Mesenchymal stem cell (in vitro differentiated cells and primary cell): ENCODE measurements around the gene UIMC1.

Source experiments
- DNase-seq: peaks from one replicate; pipeline ENCODE4 v3.0.0-alpha.2; 2013
- H2AFZ ChIP-seq: one replicate; pipeline ENCODE4 v1.6.1; 2013; ENCODE audit warnings: low read depth, mild to moderate bottlenecking, control low read depth, inconsistent platforms, low read length, moderate library complexity
- H2AK5ac ChIP-seq: 2 replicates; pipeline ENCODE4 v1.6.1; 2013; ENCODE audit warnings: low read length, moderate library complexity, mild to moderate bottlenecking, inconsistent platforms; ENCODE audit not compliant: severe bottlenecking
- H2BK120ac ChIP-seq: one replicate; pipeline ENCODE4 v1.6.1; 2013; ENCODE audit warnings: low read depth, mild to moderate bottlenecking, inconsistent platforms, low read length, moderate library complexity
- H2BK12ac ChIP-seq, 2 experiments: one replicate each; pipeline ENCODE4 v1.6.1; 2013; ENCODE audit warnings: inconsistent platforms in 2 of 2, low read length in 2 of 2, mild to moderate bottlenecking in 2 of 2, moderate library complexity in 2 of 2, control low read depth in 1 of 2
- H2BK15ac ChIP-seq: one replicate; pipeline ENCODE4 v1.6.1; 2013; ENCODE audit warnings: mild to moderate bottlenecking, low read depth, inconsistent platforms; ENCODE audit not compliant: poor library complexity, severe bottlenecking
- H2BK5ac ChIP-seq: 2 replicates; pipeline ENCODE4 v1.6.1; 2013; ENCODE audit warnings: low read depth, mild to moderate bottlenecking, low read length, control low read depth, inconsistent platforms; ENCODE audit not compliant: poor library complexity, severe bottlenecking
- H3K14ac ChIP-seq, 2 experiments: one replicate each; pipeline ENCODE4 v1.6.1; 2013; ENCODE audit warnings: inconsistent platforms in 2 of 2, low read length in 2 of 2, control low read depth in 1 of 2, mild to moderate bottlenecking in 1 of 2, moderate library complexity in 1 of 2
- H3K18ac ChIP-seq, 2 experiments: one replicate each; pipeline ENCODE4 v1.6.1; 2013; ENCODE audit warnings: inconsistent platforms in 2 of 2, low read length in 2 of 2, control low read depth in 1 of 2, low read depth in 1 of 2, mild to moderate bottlenecking in 1 of 2
- H3K23ac ChIP-seq, 2 experiments: one replicate each; pipeline ENCODE4 v1.6.1; 2013; ENCODE audit warnings: inconsistent platforms in 2 of 2, low read length in 2 of 2, mild to moderate bottlenecking in 2 of 2, moderate library complexity in 2 of 2, control low read depth in 1 of 2
- H3K27ac ChIP-seq: 2 replicates; pipeline ENCODE4 v1.5.1; 2013; ENCODE audit warnings: mild to moderate bottlenecking, moderate library complexity, low read length, control low read depth, inconsistent platforms; ENCODE audit not compliant: poor library complexity, severe bottlenecking
- H3K27me3 ChIP-seq, 2 experiments: 2 replicates each; pipeline versions ENCODE4 v1.6.1 to v1.7.0; 2013; ENCODE audit warnings: low read length in 2 of 2, mild to moderate bottlenecking in 2 of 2, moderate library complexity in 2 of 2, control low read depth in 1 of 2, inconsistent platforms in 1 of 2; ENCODE audit not compliant: control insufficient read depth in 1 of 2, insufficient read depth in 1 of 2
- H3K36me3 ChIP-seq, 2 experiments: 2 replicates each; pipeline versions ENCODE4 v1.6.1 to v1.7.0; 2013; ENCODE audit warnings: low read length in 2 of 2, control low read depth in 1 of 2, inconsistent platforms in 1 of 2, low read depth in 1 of 2, mild to moderate bottlenecking in 1 of 2; ENCODE audit not compliant: insufficient read depth in 2 of 2, control insufficient read depth in 1 of 2
- H3K4ac ChIP-seq, 2 experiments: one replicate each; pipeline ENCODE4 v1.6.1; 2013; ENCODE audit warnings: inconsistent platforms in 2 of 2, low read length in 2 of 2, mild to moderate bottlenecking in 2 of 2, moderate library complexity in 2 of 2, control low read depth in 1 of 2, low read depth in 1 of 2
- H3K4me1 ChIP-seq: 2 replicates; pipeline ENCODE4 v1.6.1; 2013; ENCODE audit warnings: low read depth, low read length, control low read depth; ENCODE audit not compliant: control insufficient read depth, insufficient read depth
- H3K4me2 ChIP-seq: 2 replicates; pipeline ENCODE4 v1.6.1; 2013; ENCODE audit warnings: low read length, mild to moderate bottlenecking, inconsistent platforms; ENCODE audit not compliant: poor library complexity, severe bottlenecking
- H3K4me3 ChIP-seq, 2 experiments: 2 replicates each; pipeline versions ENCODE4 v1.5.1 to v1.7.0; 2013; ENCODE audit warnings: low read length in 2 of 2, mild to moderate bottlenecking in 2 of 2, control low read depth in 1 of 2, low read depth in 1 of 2; ENCODE audit not compliant: insufficient read depth in 1 of 2
- H3K79me1 ChIP-seq: replicated peaks from 2 replicates; pipeline ENCODE4 v1.6.1; 2013; ENCODE audit warnings: mild to moderate bottlenecking, control low read depth, low read length, inconsistent platforms; ENCODE audit not compliant: poor library complexity, severe bottlenecking
- H3K9ac ChIP-seq: 2 replicates; pipeline ENCODE4 v1.7.0; 2013; ENCODE audit warnings: mild to moderate bottlenecking, low read length, moderate library complexity
- H3K9me3 ChIP-seq: 2 replicates; pipeline ENCODE4 v1.7.0; 2013; ENCODE audit warnings: mild to moderate bottlenecking, low read length; ENCODE audit not compliant: control insufficient read depth
- H4K8ac ChIP-seq: one replicate; pipeline ENCODE4 v1.6.1; 2013; ENCODE audit warnings: inconsistent platforms, mild to moderate bottlenecking, low read length, moderate library complexity
- H4K91ac ChIP-seq: one replicate; pipeline ENCODE4 v1.6.1; 2013; ENCODE audit warnings: mild to moderate bottlenecking, low read length, inconsistent platforms
- WGBS: methylation state at CpG from one replicate; pipeline ENCODE4 v1.1.7; 2013; ENCODE audit warnings: mixed read lengths; 5-methylcytosine and 5-hydroxymethylcytosine counted together

The UIMC1 gene

GRCh38 chr5:176899946-176900779 lies 106.4 kb downstream of the UIMC1 start:
- WGBS: 98% methylated on average over 4 of the region's 4 CpGs
- H4K8ac ChIP-seq: no peak overlapping the region
- H4K91ac ChIP-seq: no peak overlapping the region
- no peak overlapping the region for H2BK15ac ChIP-seq
- no peak overlapping the region for H3K4ac ChIP-seq
- peaks cover 13 to 41% of the 10 kb centered on the region in 2 experiments for H3K36me3 ChIP-seq
- H2BK120ac ChIP-seq: no peak overlapping the region
- H3K9me3 ChIP-seq: no peaks in the 10 kb centered on the region
- no peak overlapping the region for H2BK12ac ChIP-seq
- no peak for DNase-seq
- no peak overlapping the region for H3K14ac ChIP-seq
- H3K79me1 ChIP-seq: no peaks in the 10 kb centered on the region
- H3K9ac ChIP-seq: no peak overlapping the region
- peaks cover 19% of the 10 kb centered on the region for H3K4me1 ChIP-seq
- H3K23ac ChIP-seq: no peak overlapping the region
- H3K18ac ChIP-seq: no peak overlapping the region
- H3K4me2 ChIP-seq: no peak overlapping the region
- H2AK5ac ChIP-seq: peak overlapping the region; percentile 85
- H2AFZ ChIP-seq: no peak overlapping the region
- H2BK5ac ChIP-seq: no peak overlapping the region
- no peak overlapping the region for H3K27ac ChIP-seq
- peaks cover 0 to 5% of the 10 kb centered on the region in 2 experiments for H3K27me3 ChIP-seq
- H3K4me3 ChIP-seq: no peak overlapping the region

DNA sequence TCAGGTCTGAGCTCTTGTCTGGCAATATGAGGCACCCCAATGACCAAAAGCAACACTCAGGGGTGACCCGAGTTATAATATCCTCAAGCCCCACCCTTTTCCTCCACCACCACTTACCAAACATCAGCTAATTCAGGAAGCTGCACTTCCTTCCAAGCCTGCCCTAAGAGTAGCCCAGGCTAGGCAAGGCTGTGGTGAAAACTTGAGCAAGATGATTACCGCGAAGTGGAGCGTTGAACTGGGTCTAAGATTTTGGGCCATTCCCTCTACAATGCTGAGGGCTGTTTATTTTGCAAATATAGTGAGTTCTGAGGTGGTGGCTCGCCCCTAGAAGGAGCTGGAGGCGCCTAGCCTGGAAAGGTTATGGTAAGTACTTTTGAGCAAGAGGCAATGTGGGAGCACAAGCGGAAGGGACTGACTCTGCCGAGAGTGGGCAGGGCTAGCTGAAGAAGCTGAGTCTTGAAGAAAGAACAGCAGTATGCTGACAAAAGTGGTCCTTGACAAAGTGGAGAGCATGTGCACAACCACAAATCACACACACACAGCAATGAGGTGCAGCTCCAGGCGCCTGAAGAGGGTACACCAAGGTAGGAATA lies 107.2 kb downstream of the UIMC1 start, which contains the start of gene HK3:
Gene HK3 (minus strand): TSS at position 51 of the 596 bp plus-strand sequence. CDS start 3,187 bp downstream, outside the sequence.
- Histone ChIP-seq H4K91ac (no peak within 1 kb of the TSS), H3K27ac (no peak within 1 kb of the TSS), H3K9ac (no peak within 1 kb of the TSS), H3K27me3 (peaks cover 0 to 6% of the 10 kb centered on the region in 2 experiments), H3K4me1 (peaks cover 19% of the 10 kb centered on the region), H3K18ac (no peak within 1 kb of the TSS), H2BK12ac (no peak within 1 kb of the TSS), H2BK5ac (no peak within 1 kb of the TSS), H3K4me2 (no peak within 1 kb of the TSS), H2BK15ac (no peak within 1 kb of the TSS), H3K36me3 (peaks cover 13 to 34% of the 10 kb centered on the region in 2 experiments), H3K9me3 (no peaks in the 10 kb centered on the region), H2BK120ac (no peak within 1 kb of the TSS), H4K8ac (no peak within 1 kb of the TSS), H3K14ac (no peak within 1 kb of the TSS), H3K4ac (no peak within 1 kb of the TSS), H2AK5ac (no peak within 1 kb of the TSS), H3K23ac (no peak within 1 kb of the TSS), H3K4me3 (no peak within 1 kb of the TSS), H3K79me1 (no peaks in the 10 kb centered on the region), H2AFZ (no peak within 1 kb of the TSS)
- 78% methylated on average over 7 of the region's 9 CpGs for WGBS
- no peak for DNase-seq

- Histone ChIP-seq H4K91ac (no peak overlapping the region), H4K8ac (no peak overlapping the region), H2AK5ac (no peak overlapping the region), H3K4me1 (peaks cover 14% of the 10 kb centered on the region), H3K27me3 (peaks cover 0 to 27% of the 10 kb centered on the region in 2 experiments), H2BK120ac (no peak overlapping the region), H3K9me3 (no peaks in the 10 kb centered on the region), H3K79me1 (no peaks in the 10 kb centered on the region), H2BK15ac (no peak overlapping the region), H3K4me2 (no peak overlapping the region), H2AFZ (no peak overlapping the region), H3K14ac (no peak overlapping the region), H3K4ac (no peak overlapping the region), H3K4me3 (no peak overlapping the region), H3K36me3 (peaks cover 12 to 13% of the 10 kb centered on the region in 2 experiments), H3K9ac (no peak overlapping the region), H3K18ac (no peak overlapping the region), H2BK12ac (no peak overlapping the region), H2BK5ac (no peak overlapping the region), H3K27ac (no peak overlapping the region), H3K23ac (no peak overlapping the region)
- DNase-seq: no peak
- 57% methylated on average over 3 of the region's 3 CpGs for WGBS
These were observed 109.3 kb downstream of the UIMC1 start for GRCh38 chr5:176897263-176897662.

- H3K4me3 ChIP-seq: no peak overlapping the region
- H2AFZ ChIP-seq: no peak overlapping the region
- no peak for DNase-seq
- WGBS: 89% methylated on average over 4 of the region's 4 CpGs
- no peak overlapping the region for H2BK5ac ChIP-seq
- no peak overlapping the region for H3K14ac ChIP-seq
- no peak overlapping the region for H2BK15ac ChIP-seq
- H3K27me3 ChIP-seq: peaks cover 0 to 41% of the 10 kb centered on the region in 2 experiments
- no peak overlapping the region for H3K4me2 ChIP-seq
- H3K9ac ChIP-seq: no peak overlapping the region
- H4K91ac ChIP-seq: no peak overlapping the region
- no peaks in the 10 kb centered on the region for H3K9me3 ChIP-seq
- H3K4ac ChIP-seq: no peak overlapping the region
- no peak overlapping the region for H2BK120ac ChIP-seq
- H2BK12ac ChIP-seq: no peak overlapping the region
- H3K79me1 ChIP-seq: no peaks in the 10 kb centered on the region
- H4K8ac ChIP-seq: no peak overlapping the region
- H3K18ac ChIP-seq: no peak overlapping the region
- H3K23ac ChIP-seq: no peak overlapping the region
- H3K4me1 ChIP-seq: peaks cover 10% of the 10 kb centered on the region
- H3K36me3 ChIP-seq: peaks cover 3 to 12% of the 10 kb centered on the region in 2 experiments
- no peak overlapping the region for H3K27ac ChIP-seq
- H2AK5ac ChIP-seq: no peak overlapping the region
These were observed 110.7 kb downstream of the UIMC1 start for GRCh38 chr5:176895831-176896230.
